ENCODE data around the gene EXOC3.

EXOC3 gene

DNA sequence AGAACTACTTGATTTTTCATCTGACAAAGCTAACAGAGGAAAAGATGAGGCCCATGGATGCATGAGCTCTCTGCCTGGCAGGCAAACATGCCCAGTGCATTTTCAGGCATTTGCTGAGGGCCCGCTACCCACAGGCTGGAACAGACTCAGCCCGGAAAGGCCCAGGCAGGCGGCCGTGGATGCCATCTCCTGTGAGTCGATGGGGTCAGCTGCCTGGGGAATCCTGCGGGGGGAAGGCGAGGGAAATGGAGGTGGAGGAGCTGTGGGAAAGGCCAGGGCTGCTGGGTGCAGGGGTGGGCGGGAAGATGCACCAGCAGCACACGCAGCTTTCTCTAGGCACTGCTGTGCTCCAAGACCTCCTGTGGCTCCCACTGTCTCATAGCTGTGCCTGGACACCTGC lies 67.5 kb downstream of the EXOC3 start:
- DNase-seq: no peak
- in situ Hi-C loops (cut with MboI; ENCODE audit: low pct_unique_long_range_greater_than_20kb, low sequenced_read_pairs): no loop called here

DNA sequence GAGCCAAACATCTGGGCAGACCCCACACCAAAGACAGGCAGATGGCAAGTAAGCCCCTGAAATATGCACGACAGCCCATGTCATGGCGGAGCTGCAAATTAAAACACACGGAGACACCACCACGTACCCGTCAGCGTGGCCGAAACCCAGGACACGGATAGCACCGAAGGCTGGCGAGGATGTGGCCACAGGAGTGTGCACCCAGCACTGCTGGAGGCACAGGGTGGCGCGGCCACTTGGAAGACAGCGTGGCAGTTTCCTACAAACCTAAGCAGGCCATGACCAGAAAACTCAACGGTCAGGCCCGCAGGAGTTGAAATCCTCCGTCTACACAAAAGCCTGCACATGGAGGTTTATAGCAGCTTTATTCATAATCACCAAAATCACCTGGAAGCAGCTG lies 68.5 kb downstream of the EXOC3 start:
- no peak for DNase-seq
- in situ Hi-C loops (cut with MboI; ENCODE audit: low pct_unique_long_range_greater_than_20kb, low sequenced_read_pairs): no loop called here

DNA sequence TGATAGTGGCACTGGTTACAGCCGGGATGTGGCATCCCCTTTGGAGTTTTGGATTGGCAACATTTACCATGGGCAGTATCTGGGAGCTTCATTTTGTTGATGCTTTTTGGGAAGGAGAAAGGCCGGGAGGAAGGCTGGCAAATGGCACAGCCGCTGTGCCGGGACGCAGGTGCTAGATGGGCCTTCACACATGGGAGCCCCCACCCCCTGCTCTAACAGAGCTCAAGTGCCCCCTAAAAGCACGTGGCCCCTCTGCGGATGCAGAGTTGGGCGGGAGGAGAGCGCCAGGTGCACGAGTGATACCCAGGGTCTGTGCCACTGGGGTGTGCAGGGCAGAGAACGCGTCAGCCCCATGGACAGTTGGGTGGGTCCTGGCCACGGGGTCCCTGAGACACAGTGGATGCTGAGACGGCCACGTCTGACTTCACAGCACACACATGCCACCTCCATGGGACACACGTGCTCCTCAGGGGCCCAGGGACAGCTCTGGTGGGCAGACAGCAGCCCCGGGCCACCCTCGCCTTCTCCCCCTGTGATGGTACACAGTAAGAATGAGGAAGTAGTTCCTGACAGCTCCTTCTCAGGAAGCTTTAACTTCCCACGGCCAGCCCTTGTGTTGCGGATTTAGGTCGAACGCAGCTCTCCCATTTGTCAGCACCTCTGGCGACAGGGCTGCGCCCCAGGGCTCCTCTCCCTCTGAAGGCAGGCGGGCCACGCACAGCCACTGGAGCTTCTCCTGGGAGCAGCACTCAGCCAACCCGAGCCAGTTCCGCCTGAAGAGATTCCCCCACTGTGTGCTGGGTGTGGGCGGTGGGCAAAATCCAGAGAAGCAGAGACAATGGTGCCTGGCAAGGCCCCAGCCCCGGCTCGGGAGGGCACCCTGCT lies 70.5 kb downstream of the EXOC3 start:
- in situ Hi-C loops (cut with MboI; ENCODE audit: low pct_unique_long_range_greater_than_20kb, low sequenced_read_pairs): no loop called here
- DNase-seq: peak; percentile 46

- in situ Hi-C loops (cut with MboI; ENCODE audit: low pct_unique_long_range_greater_than_20kb, low sequenced_read_pairs): no loop called here
- DNase-seq: no peak
These were observed 71.1 kb downstream of the EXOC3 start for GRCh38 chr5:514101-514485.

DNA sequence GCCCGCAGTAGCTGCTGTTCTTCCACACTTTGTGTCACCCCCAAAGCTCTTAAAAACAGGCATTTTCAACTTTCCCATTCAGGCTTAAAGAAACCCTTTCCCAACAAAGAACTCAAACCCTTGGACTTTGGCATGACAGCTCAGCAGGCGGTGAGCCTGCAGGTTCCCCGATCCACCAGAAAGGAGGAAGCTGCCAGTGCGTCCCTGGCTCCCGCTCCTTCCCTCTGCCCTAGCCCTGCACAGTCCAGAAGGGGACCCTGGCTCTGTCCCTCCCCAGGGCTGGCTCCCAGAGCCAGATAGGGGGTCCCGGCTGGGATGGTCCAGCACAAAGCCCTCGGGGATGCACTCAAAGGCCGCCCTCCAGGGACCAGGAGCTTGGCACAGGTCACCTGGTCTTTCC lies 71.7 kb downstream of the EXOC3 start:
- DNase-seq: no peak
- in situ Hi-C loops (cut with MboI; ENCODE audit: low pct_unique_long_range_greater_than_20kb, low sequenced_read_pairs): no loop called here

DNA sequence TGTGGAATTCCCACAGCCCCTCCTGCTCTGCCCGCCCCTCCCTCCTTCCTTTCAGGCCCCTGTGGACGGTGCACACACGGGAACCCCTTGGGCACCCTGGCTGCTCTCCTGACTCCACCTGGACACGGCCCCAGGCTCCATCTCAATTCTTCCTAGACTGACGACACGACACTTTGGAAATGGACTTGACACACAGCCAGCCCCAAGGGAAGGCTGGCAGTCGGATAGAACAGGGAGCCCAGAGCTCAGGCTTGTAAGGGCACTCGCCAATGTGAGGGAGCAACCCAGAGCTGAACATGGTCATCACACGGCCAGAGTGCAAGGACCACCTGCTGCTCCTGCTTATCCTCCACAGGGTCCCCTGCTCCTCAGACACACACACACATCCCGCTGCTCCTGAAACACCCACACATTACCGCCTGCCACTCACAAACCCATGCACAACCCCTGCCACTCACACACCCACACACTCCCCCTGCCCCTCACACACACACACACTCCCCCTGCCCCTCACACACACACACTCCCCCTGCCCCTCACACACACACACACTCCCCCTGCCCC lies 72.4 kb downstream of the EXOC3 start:
- in situ Hi-C loops (cut with MboI; ENCODE audit: low pct_unique_long_range_greater_than_20kb, low sequenced_read_pairs): no loop called here
- no peak for DNase-seq

GRCh38 chr5:516338-516925 lies 73.5 kb downstream of the EXOC3 start:
- in situ Hi-C loops (cut with MboI; ENCODE audit: low pct_unique_long_range_greater_than_20kb, low sequenced_read_pairs): no loop called here
- DNase-seq: no peak

Data from KBM-7 (cell line).